HepG2 (cell line): Measurements from ENCODE around the gene PSEN2. TPM values are rescaled to one million over a fixed set of nuclear protein-coding genes. Genes with fewer than 3 reads are reported as not detected.

ENCODE experiments used
- ATAC-seq: fragments of 200-7000 bp; cut with Tn5 transposase; 3 replicates; pipeline ENCODE4 v1.9.1; 2020; ENCODE audit warnings: mild to moderate bottlenecking, moderate library complexity
- BruUV-seq: library from RNA; stranded (reverse); fragments of 400-500 nt; replicated peaks from 2 replicates; lab custom pipeline; 2021; lab: Mats Ljungman, UMichigan
- CTCF ChIA-PET: fragments of 300-600 bp; formaldehyde crosslinking; extraction: SDS; loops from one replicate; lab custom pipeline; 2021; ENCODE audit warnings: low total read pairs, inconsistent platforms, low intra/inter-chr PET ratio; lab: Yijun Ruan, JAX
- POLR2A ChIA-PET: fragments of 350-600 bp; sonication (Branson Sonifier 250); formaldehyde crosslinking; loops from one replicate; lab custom pipeline; 2020; ENCODE audit warnings: antibody characterized with exemption, inconsistent platforms; lab: Yijun Ruan, JAX
- DNase-seq: peaks from one replicate; pipeline ENCODE4 v3.0.0-alpha.2; 2015; ENCODE audit warnings: low spot score
- FAIRE-seq: peaks from 3 replicates; lab custom pipeline; 2011; peaks lifted over from hg19 to GRCh38; lab: Jason Lieb, UNC
- H2AFZ ChIP-seq: one replicate; pipeline ENCODE4 v1.6.1; 2011; ENCODE audit warnings: low read length, inconsistent platforms
- H3K27ac ChIP-seq: fragments of 300-600 bp; 3 replicates; pipeline ENCODE4 v1.8.0; 2011; ENCODE audit warnings: mixed run types, mild to moderate bottlenecking, mixed read lengths, low read length, inconsistent platforms; ENCODE audit not compliant: insufficient read depth; ENCODE audit errors: extremely low read length
- H3K27me3 ChIP-seq, 2 experiments: fragments of 200-600 bp in 1 of 2; 2 replicates in 1 of 2; 3 replicates in 1 of 2; pipeline versions ENCODE4 v1.6.0 to v1.8.0; 2011; ENCODE audit warnings: low read length in 2 of 2, mild to moderate bottlenecking in 2 of 2, moderate library complexity in 2 of 2, inconsistent platforms in 1 of 2; ENCODE audit not compliant: insufficient read depth in 2 of 2, control insufficient read depth in 1 of 2
- H3K36me3 ChIP-seq, 2 experiments: fragments of 200-600 bp in 1 of 2; replicated peaks in 1 of 2; 2 replicates in 1 of 2; 3 replicates in 1 of 2; pipeline versions ENCODE4 v1.5.1 to v1.8.0; 2011; ENCODE audit warnings: low read length in 2 of 2, inconsistent platforms in 1 of 2; ENCODE audit not compliant: insufficient read depth in 2 of 2, control insufficient read depth in 1 of 2
- H3K4me1 ChIP-seq: 2 replicates; pipeline ENCODE4 v1.5.1; 2012; ENCODE audit warnings: low read length, inconsistent platforms; ENCODE audit not compliant: insufficient read depth
- H3K4me2 ChIP-seq: 2 replicates; pipeline ENCODE4 v1.6.0; 2011; ENCODE audit warnings: low read depth, low read length, inconsistent platforms
- H3K4me3 ChIP-seq, 3 experiments: fragments of 200-600 bp in 1 of 3; sonication (generic), shearing (Covaris generic) in 1 of 3; replicated peaks in 1 of 3; 2 replicates each; pipeline ENCODE4 v1.5.1; 2011 to 2016; ENCODE audit warnings: low read length in 3 of 3, inconsistent platforms in 2 of 3, low read depth in 2 of 3, mild to moderate bottlenecking in 2 of 3, control low read depth in 1 of 3, mixed read lengths in 1 of 3; ENCODE audit not compliant: insufficient read depth in 1 of 3
- H3K79me2 ChIP-seq: one replicate; pipeline ENCODE4 v1.6.1; 2011; ENCODE audit warnings: low read length, inconsistent platforms; ENCODE audit not compliant: insufficient read depth
- H3K9ac ChIP-seq: 2 replicates; pipeline ENCODE4 v1.6.0; 2011; ENCODE audit warnings: mild to moderate bottlenecking, low read depth, low read length, inconsistent platforms; ENCODE audit not compliant: insufficient read depth
- H3K9me3 ChIP-seq: 2 replicates; pipeline ENCODE4 v1.5.1; 2012; ENCODE audit warnings: mild to moderate bottlenecking, low read length
- H4K20me1 ChIP-seq: 2 replicates; pipeline ENCODE4 v1.6.0; 2011; ENCODE audit warnings: inconsistent platforms, mild to moderate bottlenecking, low read length, moderate library complexity; ENCODE audit not compliant: insufficient read depth
- BRD4 ChIP-seq: sonication (generic); formaldehyde crosslinking; IDR thresholded peaks from 2 replicates; pipeline ENCODE4 v1.4.0; 2020; ENCODE audit warnings: missing genetic modification reagents
- FIP1L1 ChIP-seq: fragments of 200-400 bp; formaldehyde crosslinking; IDR thresholded peaks from 2 replicates; pipeline ENCODE4 v1.6.1; 2018; ENCODE audit warnings: low read depth, mild to moderate bottlenecking, low read length, moderate library complexity, borderline replicate concordance; ENCODE audit not compliant: insufficient read depth
- NFKBIZ ChIP-seq: IDR thresholded peaks from 2 replicates; pipeline ENCODE4 v1.6.1; 2018; ENCODE audit warnings: missing genetic modification reagents, missing compliant biosample characterization
- NR2F2 ChIP-seq: IDR thresholded peaks from 2 replicates; pipeline ENCODE4 v1.6.1; 2012; ENCODE audit warnings: low read depth, inconsistent platforms, borderline replicate concordance
- SP4 ChIP-seq: sonication (generic); formaldehyde crosslinking; IDR thresholded peaks from 2 replicates; pipeline ENCODE4 v1.8.1; 2023; ENCODE audit warnings: mild to moderate bottlenecking, missing genetic modification reagents
- TP53 ChIP-seq: sonication (generic); formaldehyde crosslinking; conservative IDR thresholded peaks from 2 replicates; pipeline ENCODE4 v1.4.0; 2020; ENCODE audit warnings: missing genetic modification reagents
- ZMYM4 ChIP-seq: sonication (generic); formaldehyde crosslinking; IDR thresholded peaks from 2 replicates; pipeline ENCODE4 v1.8.1; 2023; ENCODE audit warnings: mild to moderate bottlenecking, missing genetic modification reagents
- ZNF772 ChIP-seq: sonication (generic); formaldehyde crosslinking; IDR thresholded peaks from 2 replicates; pipeline ENCODE4 v1.5.0; 2020; ENCODE audit warnings: mild to moderate bottlenecking, missing genetic modification reagents
- ZNF780A ChIP-seq: sonication (generic); formaldehyde crosslinking; IDR thresholded peaks from 2 replicates; pipeline ENCODE4 v1.8.0; 2022; ENCODE audit warnings: mild to moderate bottlenecking, missing genetic modification reagents, moderate library complexity
- WGBS: methylation state at CpG from one replicate; pipeline ENCODE4 v1.1.6; 2017; ENCODE audit warnings: low lambda C conversion rate; 5-methylcytosine and 5-hydroxymethylcytosine counted together
- in situ Hi-C: cut with HindIII; loops from 2 replicates; pipeline ENCODE4 v1.10.0; 2017; ENCODE audit warnings: low pct_unique_long_range_greater_than_20kb; ENCODE audit not compliant: extremely low pct_ligation_motif_present
- intact Hi-C: fragments of 100-400 bp; cut with micrococcal nuclease; formaldehyde crosslinking; loops from one replicate; pipeline ENCODE4 v1.10.0; 2022; ENCODE audit not compliant: unreplicated experiment
- polyA plus RNA-seq, 8 experiments: library from polyadenylated mRNA; depleted of rRNA in 3 of 8; stranded (reverse) in 7 of 8; unstranded in 1 of 8; fragments of >200 nt; fragmentation: Illumina TruSeq in 4 of 8; extraction: Trizol in 4 of 8; gene quantifications; 2 replicates each; pipeline versions ENCODE4 v1.2.1 to v1.2.3, GENCODE V29; 2011 to 2016; ENCODE audit warnings: low read depth in 4 of 8, missing spikeins in 1 of 8, mixed read lengths in 1 of 8; ENCODE audit not compliant: insufficient read depth in 1 of 8
- total RNA-seq, 5 experiments: library from RNA; depleted of rRNA; stranded (reverse); fragments of >200 nt; fragmentation: Illumina TruSeq; extraction: Trizol; gene quantifications; 2 replicates each; pipeline ENCODE4 v1.2.3, GENCODE V29; 2016; ENCODE audit warnings: low read depth in 1 of 5
- TF ChIP-seq, protein P1 (sequence below), 2 experiments: IDR thresholded peaks; 2 replicates each; pipeline ENCODE4 v1.6.1; 2011 to 2012; ENCODE audit warnings: low read length in 2 of 2, borderline replicate concordance in 1 of 2, low read depth in 1 of 2, mild to moderate bottlenecking in 1 of 2, moderate library complexity in 1 of 2

The PSEN2 gene
- total and polyA plus RNA-seq, 2 of the 13 experiments (the other 11 are each of a cell fraction or from before 2014, with no cell fraction given): 5.9 to 13.1 TPM

GRCh38 chr1:226867461-226868054 lies 2.9 kb upstream of the PSEN2 start:
- Histone ChIP-seq H3K4me3 (no peak overlapping the region), H3K9me3 (no peaks in the 10 kb centered on the region), H3K27me3 (peaks cover 0 to 3% of the 10 kb centered on the region in 2 experiments; a peak in 2 of 5 replicates), H4K20me1 (no peaks in the 10 kb centered on the region), H2AFZ (no peak overlapping the region), H3K4me1 (peaks cover 38% of the 10 kb centered on the region), H3K4me2 (no peak overlapping the region), H3K79me2 (no peaks in the 10 kb centered on the region), H3K36me3 (no peaks in the 10 kb centered on the region), H3K27ac (no peak overlapping the region), H3K9ac (no peak overlapping the region)
- ATAC-seq (no peak), FAIRE-seq (no peak), DNase-seq (no peak)
- WGBS: 50% methylated on average over 6 of the region's 6 CpGs
- in situ Hi-C loops (no loop called here), intact Hi-C loops (no loop called here)
- ChIA-PET POLR2A (no interaction called here), CTCF (no interaction called here)
- TF ChIP-seq ZMYM4 (CRISPR knock-in tag): no peak
- no peak for TF ChIP-seq ZNF780A (CRISPR knock-in tag)
- TF ChIP-seq, protein P1, sequence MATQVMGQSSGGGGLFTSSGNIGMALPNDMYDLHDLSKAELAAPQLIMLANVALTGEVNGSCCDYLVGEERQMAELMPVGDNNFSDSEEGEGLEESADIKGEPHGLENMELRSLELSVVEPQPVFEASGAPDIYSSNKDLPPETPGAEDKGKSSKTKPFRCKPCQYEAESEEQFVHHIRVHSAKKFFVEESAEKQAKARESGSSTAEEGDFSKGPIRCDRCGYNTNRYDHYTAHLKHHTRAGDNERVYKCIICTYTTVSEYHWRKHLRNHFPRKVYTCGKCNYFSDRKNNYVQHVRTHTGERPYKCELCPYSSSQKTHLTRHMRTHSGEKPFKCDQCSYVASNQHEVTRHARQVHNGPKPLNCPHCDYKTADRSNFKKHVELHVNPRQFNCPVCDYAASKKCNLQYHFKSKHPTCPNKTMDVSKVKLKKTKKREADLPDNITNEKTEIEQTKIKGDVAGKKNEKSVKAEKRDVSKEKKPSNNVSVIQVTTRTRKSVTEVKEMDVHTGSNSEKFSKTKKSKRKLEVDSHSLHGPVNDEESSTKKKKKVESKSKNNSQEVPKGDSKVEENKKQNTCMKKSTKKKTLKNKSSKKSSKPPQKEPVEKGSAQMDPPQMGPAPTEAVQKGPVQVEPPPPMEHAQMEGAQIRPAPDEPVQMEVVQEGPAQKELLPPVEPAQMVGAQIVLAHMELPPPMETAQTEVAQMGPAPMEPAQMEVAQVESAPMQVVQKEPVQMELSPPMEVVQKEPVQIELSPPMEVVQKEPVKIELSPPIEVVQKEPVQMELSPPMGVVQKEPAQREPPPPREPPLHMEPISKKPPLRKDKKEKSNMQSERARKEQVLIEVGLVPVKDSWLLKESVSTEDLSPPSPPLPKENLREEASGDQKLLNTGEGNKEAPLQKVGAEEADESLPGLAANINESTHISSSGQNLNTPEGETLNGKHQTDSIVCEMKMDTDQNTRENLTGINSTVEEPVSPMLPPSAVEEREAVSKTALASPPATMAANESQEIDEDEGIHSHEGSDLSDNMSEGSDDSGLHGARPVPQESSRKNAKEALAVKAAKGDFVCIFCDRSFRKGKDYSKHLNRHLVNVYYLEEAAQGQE (IDR thresholded peaks at IDR 0.05; ENCODE audit: borderline replicate concordance in 1 of 2, low read depth in 1 of 2, low read length in 2 of 2): no peak
- TF ChIP-seq NFKBIZ (CRISPR knock-in tag): no peak
- no peak for TF ChIP-seq ZNF772
- TF ChIP-seq SP4 (CRISPR knock-in tag): no peak
- no peak for TF ChIP-seq NR2F2
- TF ChIP-seq FIP1L1: no peak
- no peak for TF ChIP-seq BRD4
- no peak for TF ChIP-seq TP53 (CRISPR knock-in tag)
- no TSS peak for BruUV-seq
